DMS79 treated with DMSO at 0.1 percent for 48 hours (cell line): ENCODE measurements around the gene ARFGAP3.

ENCODE experiments used
- DNase-seq: peaks from one replicate; lab custom pipeline; 2025; lab: John Stamatoyannopoulos, UW

Gene ARFGAP3

GRCh38 chr22:42884616-42885375 is 27.7 kb upstream of the ARFGAP3 start:
- DNase-seq: no peak

- no peak for DNase-seq
Observed at GRCh38 chr22:42883970-42884369, 26.9 kb upstream of the ARFGAP3 start.

- DNase-seq: no peak
Observed at GRCh38 chr22:42883121-42883520, 26.0 kb upstream of the ARFGAP3 start.

- DNase-seq: no peak
Observed at GRCh38 chr22:42881982-42882656, 25.0 kb upstream of the ARFGAP3 start.

GRCh38 chr22:42881298-42881697 is 24.2 kb upstream of the ARFGAP3 start:
- DNase-seq: no peak

GRCh38 chr22:42880815-42881214 is 23.7 kb upstream of the ARFGAP3 start:
- DNase-seq: no peak

GRCh38 chr22:42879371-42880021 is 22.4 kb upstream of the ARFGAP3 start:
- no peak for DNase-seq

- DNase-seq: no peak
Observed at GRCh38 chr22:42878561-42879305, 21.7 kb upstream of the ARFGAP3 start.

GRCh38 chr22:42877597-42878340 is 20.7 kb upstream of the ARFGAP3 start:
- DNase-seq: no peak

- DNase-seq: no peak
Observed at GRCh38 chr22:42877158-42877557, 20.1 kb upstream of the ARFGAP3 start.

GRCh38 chr22:42876041-42876440 is 19.0 kb upstream of the ARFGAP3 start:
- DNase-seq: no peak

GRCh38 chr22:42874010-42874409 is 16.9 kb upstream of the ARFGAP3 start:
- DNase-seq: no peak

GRCh38 chr22:42873356-42873755 is 16.3 kb upstream of the ARFGAP3 start:
- DNase-seq: no peak

- DNase-seq: no peak
Observed at GRCh38 chr22:42872821-42873220, 15.7 kb upstream of the ARFGAP3 start.

GRCh38 chr22:42871146-42872050 is 14.3 kb upstream of the ARFGAP3 start:
- DNase-seq: no peak

GRCh38 chr22:42869888-42870480 is 12.9 kb upstream of the ARFGAP3 start:
- DNase-seq: no peak

- DNase-seq: no peak
Observed at GRCh38 chr22:42869463-42869862, 12.4 kb upstream of the ARFGAP3 start.

GRCh38 chr22:42868751-42869251 is 11.7 kb upstream of the ARFGAP3 start:
- peak; percentile 27 for DNase-seq

GRCh38 chr22:42866100-42866499 is 9.0 kb upstream of the ARFGAP3 start:
- DNase-seq: no peak

- no peak for DNase-seq
Observed at GRCh38 chr22:42865536-42865935, 8.5 kb upstream of the ARFGAP3 start.
